GM23248 (cell line): ENCODE data around the gene CEP131.

ENCODE experiments used
- EZH2 ChIP-seq: fragments of 200-600 bp; sonication (generic); IDR thresholded peaks from 2 replicates; pipeline ENCODE4 v1.6.1; 2018; ENCODE audit warnings: antibody characterized with exemption, mild to moderate bottlenecking; ENCODE audit not compliant: insufficient read depth, poor library complexity, severe bottlenecking
- EZH2phosphoT487 ChIP-seq: fragments of 200-600 bp; sonication (generic); IDR thresholded peaks from 2 replicates; pipeline ENCODE4 v1.6.1; 2018; ENCODE audit warnings: antibody characterized with exemption, moderate library complexity, mild to moderate bottlenecking, low read depth; ENCODE audit not compliant: insufficient read depth

DNA sequence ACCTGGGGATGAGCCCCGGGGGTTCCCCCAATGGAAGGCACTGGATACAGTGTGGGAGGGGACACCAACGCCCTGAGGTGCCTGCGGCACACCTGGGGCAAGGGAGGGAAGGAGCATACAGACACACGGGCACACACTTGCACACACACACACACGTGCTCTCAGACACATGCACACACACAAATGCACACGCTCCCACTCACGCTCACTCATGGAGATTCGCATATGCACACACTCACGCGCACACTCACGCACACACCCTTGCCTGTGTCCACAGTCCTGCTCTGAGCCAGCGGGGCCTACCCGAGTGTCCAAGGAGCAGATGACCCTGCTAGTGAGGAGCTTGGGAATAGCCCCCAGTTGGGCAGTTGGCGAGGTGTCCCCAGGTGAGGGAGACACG, 74.2 kb downstream of the CEP131 start:
- TF ChIP-seq EZH2phosphoT487 (no peak), EZH2 (no peak)
